ENCODE measurements around the gene A4GNT.

A4GNT gene

DNA sequence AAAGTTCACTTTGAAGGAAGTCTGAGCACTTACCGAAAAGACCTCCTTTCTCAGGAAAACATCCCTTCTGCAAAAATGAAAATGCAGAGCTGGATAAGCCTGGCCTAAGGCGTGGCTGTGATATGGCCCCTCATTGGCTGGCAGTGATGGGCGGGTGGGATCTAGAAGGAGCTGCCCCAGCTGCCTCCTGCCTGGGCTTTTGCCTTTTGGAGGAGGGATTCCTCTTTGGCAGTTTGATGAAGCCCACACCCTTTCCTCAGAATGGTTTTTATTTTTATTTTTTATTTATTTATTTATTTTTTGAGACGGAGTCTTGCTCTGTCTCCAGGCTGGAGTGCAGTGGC is 12.8 kb downstream of the A4GNT start:
- POLR2A ChIA-PET = interaction anchor here (0.6 kb wide), 1 partner anchor 145 kb away, joined by 4 read pairs; no protein-coding TSS in a partner anchor
- TF ChIP-seq, protein P1, sequence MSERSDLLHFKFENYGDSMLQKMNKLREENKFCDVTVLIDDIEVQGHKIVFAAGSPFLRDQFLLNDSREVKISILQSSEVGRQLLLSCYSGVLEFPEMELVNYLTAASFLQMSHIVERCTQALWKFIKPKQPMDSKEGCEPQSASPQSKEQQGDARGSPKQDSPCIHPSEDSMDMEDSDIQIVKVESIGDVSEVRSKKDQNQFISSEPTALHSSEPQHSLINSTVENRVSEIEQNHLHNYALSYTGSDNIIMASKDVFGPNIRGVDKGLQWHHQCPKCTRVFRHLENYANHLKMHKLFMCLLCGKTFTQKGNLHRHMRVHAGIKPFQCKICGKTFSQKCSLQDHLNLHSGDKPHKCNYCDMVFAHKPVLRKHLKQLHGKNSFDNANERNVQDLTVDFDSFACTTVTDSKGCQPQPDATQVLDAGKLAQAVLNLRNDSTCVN (tag by site-specific recombination; optimal IDR thresholded peaks at IDR 0.05) = no peak
- TF ChIP-seq ZNF335 (tag by site-specific recombination; conservative IDR thresholded peaks at IDR 0.05) = 0 out of 2 replicates have a peak, but pooled peaks have one; percentile 32
- no peaks in the 10 kb centered on the region for H3K4me1 ChIP-seq (ENCODE audit: control insufficient read depth, insufficient read depth, low read length)
- no peak overlapping the region for H3K4me3 ChIP-seq (ENCODE audit: low read depth, low read length)
- CTCF ChIA-PET = interaction anchor here (0.6 to 3.0 kb wide), 16 partner anchors 17 to 412 kb away, joined by 3 to 63 read pairs (median 4); no protein-coding TSS in a partner anchor
- no peaks in the 10 kb centered on the region for H3K9me3 ChIP-seq (ENCODE audit: control insufficient read depth, insufficient read depth, low read depth, low read length)
- no peak overlapping the region for H3K27ac ChIP-seq (ENCODE audit: extremely low read depth, low read depth, low read length)
- H3K36me3 ChIP-seq (ENCODE audit: control insufficient read depth in 2 of 2, insufficient read depth in 1 of 2, low read length in 2 of 2) = no peaks in the 10 kb centered on the region

DNA sequence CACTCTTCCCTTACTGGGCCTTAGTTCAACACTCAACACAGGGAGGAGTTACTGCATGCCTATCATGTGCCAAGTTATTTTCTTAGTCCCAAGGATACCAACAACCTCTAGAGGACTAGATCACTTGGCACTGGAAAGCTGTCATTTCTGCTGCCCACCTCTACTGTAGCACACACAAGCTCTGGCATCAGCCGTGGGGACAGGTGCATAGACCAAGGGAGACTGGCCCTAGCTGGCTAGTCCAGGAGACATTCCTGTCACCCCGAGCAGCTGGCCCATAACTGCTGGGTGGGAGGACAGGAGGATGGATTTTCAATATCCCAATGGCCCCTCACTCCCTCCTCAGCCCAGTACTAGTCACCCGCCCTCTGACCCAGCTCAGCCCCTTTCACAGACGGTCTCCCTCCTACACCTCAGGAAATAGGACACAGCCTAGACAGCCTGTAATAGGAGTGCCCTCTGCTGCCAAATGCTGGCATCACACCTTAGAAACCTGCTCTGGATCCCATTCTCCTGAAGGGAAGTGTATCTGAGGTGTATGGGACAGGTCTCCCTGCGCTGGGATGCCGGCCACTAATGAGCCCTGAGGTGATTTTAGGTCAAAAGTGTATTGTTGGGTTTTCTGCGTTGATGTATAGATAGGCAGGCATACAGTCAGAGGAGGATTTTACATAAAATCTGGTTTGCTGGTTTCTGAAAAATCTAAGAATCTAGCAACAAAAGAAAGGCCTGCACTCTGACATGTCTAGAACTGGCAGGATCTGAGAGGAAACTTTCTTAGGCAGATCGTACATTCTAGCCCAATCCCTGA is 13.4 kb downstream of the A4GNT start:
- Histone ChIP-seq H3K4me1 (ENCODE audit: control insufficient read depth, insufficient read depth, low read length) (no peaks in the 10 kb centered on the region), H3K36me3 (ENCODE audit: control insufficient read depth in 2 of 2, insufficient read depth in 1 of 2, low read length in 2 of 2) (no peaks in the 10 kb centered on the region), H3K9me3 (ENCODE audit: control insufficient read depth, insufficient read depth, low read depth, low read length) (no peaks in the 10 kb centered on the region), H3K27ac (ENCODE audit: extremely low read depth, low read depth, low read length) (no peak overlapping the region), H3K4me3 (ENCODE audit: low read depth, low read length) (no peak overlapping the region)
- ChIA-PET CTCF (interaction anchor here (0.5 to 3.0 kb wide), 28 partner anchors 11 to 1812 kb away, joined by 3 to 63 read pairs (median 4); no protein-coding TSS in a partner anchor), POLR2A (interaction anchor here (0.6 kb wide), 1 partner anchor 146 kb away, joined by 4 read pairs; no protein-coding TSS in a partner anchor)
- TF ChIP-seq ZNF560 (tag by site-specific recombination; IDR thresholded peaks at IDR 0.05; ENCODE audit: borderline replicate concordance) (no peak), ZNF600 (tag by site-specific recombination; IDR thresholded peaks at IDR 0.05) (0 out of 2 replicates have a peak, but pooled peaks have one; percentile 13), ZNF561 (tag by site-specific recombination; IDR thresholded peaks at IDR 0.05; ENCODE audit: borderline replicate concordance) (no peak), ZNF138 (tag by site-specific recombination; IDR thresholded peaks at IDR 0.05; ENCODE audit: borderline replicate concordance) (no peak), ZNF341 (tag by site-specific recombination; IDR thresholded peaks at IDR 0.05; ENCODE audit: low read depth) (no peak), ZNF350 (tag by site-specific recombination; IDR thresholded peaks at IDR 0.05) (no peak), IKZF3 (tag by site-specific recombination; IDR thresholded peaks at IDR 0.05) (peak; percentile 43; the same call in 1 of the 2 replicates), ZNF16 (tag by site-specific recombination; IDR thresholded peaks at IDR 0.05; ENCODE audit: low read depth) (no peak), ZFHX2 (tag by site-specific recombination; conservative IDR thresholded peaks at IDR 0.05) (peak; percentile 44), RBAK (tag by site-specific recombination; IDR thresholded peaks at IDR 0.05) (no peak), ZNF10 (tag by site-specific recombination; IDR thresholded peaks at IDR 0.05) (no peak), ZBTB8A (tag by site-specific recombination; IDR thresholded peaks at IDR 0.05) (0 out of 2 replicates have a peak, but pooled peaks have one; percentile 34), SALL2 (tag by site-specific recombination; IDR thresholded peaks at IDR 0.05; ENCODE audit: borderline replicate concordance) (no peak), ZNF24 (tag by site-specific recombination; IDR thresholded peaks at IDR 0.05) (no peak), ZNF623 (tag by site-specific recombination; IDR thresholded peaks at IDR 0.05) (no peak)
- TF ChIP-seq, protein P2, sequence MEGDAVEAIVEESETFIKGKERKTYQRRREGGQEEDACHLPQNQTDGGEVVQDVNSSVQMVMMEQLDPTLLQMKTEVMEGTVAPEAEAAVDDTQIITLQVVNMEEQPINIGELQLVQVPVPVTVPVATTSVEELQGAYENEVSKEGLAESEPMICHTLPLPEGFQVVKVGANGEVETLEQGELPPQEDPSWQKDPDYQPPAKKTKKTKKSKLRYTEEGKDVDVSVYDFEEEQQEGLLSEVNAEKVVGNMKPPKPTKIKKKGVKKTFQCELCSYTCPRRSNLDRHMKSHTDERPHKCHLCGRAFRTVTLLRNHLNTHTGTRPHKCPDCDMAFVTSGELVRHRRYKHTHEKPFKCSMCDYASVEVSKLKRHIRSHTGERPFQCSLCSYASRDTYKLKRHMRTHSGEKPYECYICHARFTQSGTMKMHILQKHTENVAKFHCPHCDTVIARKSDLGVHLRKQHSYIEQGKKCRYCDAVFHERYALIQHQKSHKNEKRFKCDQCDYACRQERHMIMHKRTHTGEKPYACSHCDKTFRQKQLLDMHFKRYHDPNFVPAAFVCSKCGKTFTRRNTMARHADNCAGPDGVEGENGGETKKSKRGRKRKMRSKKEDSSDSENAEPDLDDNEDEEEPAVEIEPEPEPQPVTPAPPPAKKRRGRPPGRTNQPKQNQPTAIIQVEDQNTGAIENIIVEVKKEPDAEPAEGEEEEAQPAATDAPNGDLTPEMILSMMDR (tag by site-specific recombination; IDR thresholded peaks at IDR 0.05) = peak; percentile 42
- TF ChIP-seq, protein P3, sequence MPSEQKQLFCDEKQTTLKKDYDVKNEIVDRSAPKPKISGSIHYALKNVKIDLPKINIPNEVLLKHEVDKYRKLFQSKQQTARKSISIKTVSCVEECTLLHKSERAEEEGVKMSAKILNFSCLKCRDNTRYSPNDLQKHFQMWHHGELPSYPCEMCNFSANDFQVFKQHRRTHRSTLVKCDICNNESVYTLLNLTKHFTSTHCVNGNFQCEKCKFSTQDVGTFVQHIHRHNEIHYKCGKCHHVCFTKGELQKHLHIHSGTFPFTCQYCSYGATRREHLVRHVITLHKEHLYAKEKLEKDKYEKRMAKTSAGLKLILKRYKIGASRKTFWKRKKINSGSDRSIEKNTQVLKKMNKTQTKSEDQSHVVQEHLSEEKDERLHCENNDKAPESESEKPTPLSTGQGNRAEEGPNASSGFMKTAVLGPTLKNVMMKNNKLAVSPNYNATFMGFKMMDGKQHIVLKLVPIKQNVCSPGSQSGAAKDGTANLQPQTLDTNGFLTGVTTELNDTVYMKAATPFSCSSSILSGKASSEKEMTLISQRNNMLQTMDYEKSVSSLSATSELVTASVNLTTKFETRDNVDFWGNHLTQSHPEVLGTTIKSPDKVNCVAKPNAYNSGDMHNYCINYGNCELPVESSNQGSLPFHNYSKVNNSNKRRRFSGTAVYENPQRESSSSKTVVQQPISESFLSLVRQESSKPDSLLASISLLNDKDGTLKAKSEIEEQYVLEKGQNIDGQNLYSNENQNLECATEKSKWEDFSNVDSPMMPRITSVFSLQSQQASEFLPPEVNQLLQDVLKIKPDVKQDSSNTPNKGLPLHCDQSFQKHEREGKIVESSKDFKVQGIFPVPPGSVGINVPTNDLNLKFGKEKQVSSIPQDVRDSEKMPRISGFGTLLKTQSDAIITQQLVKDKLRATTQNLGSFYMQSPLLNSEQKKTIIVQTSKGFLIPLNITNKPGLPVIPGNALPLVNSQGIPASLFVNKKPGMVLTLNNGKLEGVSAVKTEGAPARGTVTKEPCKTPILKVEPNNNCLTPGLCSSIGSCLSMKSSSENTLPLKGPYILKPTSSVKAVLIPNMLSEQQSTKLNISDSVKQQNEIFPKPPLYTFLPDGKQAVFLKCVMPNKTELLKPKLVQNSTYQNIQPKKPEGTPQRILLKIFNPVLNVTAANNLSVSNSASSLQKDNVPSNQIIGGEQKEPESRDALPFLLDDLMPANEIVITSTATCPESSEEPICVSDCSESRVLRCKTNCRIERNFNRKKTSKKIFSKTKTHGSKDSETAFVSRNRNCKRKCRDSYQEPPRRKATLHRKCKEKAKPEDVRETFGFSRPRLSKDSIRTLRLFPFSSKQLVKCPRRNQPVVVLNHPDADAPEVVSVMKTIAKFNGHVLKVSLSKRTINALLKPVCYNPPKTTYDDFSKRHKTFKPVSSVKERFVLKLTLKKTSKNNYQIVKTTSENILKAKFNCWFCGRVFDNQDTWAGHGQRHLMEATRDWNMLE (tag by site-specific recombination; conservative IDR thresholded peaks at IDR 0.05; ENCODE audit: low read depth) = no peak
- TF ChIP-seq, protein P4, sequence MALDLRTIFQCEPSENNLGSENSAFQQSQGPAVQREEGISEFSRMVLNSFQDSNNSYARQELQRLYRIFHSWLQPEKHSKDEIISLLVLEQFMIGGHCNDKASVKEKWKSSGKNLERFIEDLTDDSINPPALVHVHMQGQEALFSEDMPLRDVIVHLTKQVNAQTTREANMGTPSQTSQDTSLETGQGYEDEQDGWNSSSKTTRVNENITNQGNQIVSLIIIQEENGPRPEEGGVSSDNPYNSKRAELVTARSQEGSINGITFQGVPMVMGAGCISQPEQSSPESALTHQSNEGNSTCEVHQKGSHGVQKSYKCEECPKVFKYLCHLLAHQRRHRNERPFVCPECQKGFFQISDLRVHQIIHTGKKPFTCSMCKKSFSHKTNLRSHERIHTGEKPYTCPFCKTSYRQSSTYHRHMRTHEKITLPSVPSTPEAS (tag by site-specific recombination; IDR thresholded peaks at IDR 0.05) = no peak
- TF ChIP-seq, protein P5, sequence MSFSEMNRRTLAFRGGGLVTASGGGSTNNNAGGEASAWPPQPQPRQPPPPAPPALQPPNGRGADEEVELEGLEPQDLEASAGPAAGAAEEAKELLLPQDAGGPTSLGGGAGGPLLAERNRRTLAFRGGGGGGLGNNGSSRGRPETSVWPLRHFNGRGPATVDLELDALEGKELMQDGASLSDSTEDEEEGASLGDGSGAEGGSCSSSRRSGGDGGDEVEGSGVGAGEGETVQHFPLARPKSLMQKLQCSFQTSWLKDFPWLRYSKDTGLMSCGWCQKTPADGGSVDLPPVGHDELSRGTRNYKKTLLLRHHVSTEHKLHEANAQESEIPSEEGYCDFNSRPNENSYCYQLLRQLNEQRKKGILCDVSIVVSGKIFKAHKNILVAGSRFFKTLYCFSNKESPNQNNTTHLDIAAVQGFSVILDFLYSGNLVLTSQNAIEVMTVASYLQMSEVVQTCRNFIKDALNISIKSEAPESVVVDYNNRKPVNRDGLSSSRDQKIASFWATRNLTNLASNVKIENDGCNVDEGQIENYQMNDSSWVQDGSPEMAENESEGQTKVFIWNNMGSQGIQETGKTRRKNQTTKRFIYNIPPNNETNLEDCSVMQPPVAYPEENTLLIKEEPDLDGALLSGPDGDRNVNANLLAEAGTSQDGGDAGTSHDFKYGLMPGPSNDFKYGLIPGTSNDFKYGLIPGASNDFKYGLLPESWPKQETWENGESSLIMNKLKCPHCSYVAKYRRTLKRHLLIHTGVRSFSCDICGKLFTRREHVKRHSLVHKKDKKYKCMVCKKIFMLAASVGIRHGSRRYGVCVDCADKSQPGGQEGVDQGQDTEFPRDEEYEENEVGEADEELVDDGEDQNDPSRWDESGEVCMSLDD (tag by site-specific recombination; IDR thresholded peaks at IDR 0.05) = no peak
